ENCODE measurements around the gene VPS4A.

GRCh38 chr16:69350536-69351133, 39.5 kb downstream of the VPS4A start:
- TF ChIP-seq POLR2AphosphoS5 (IDR thresholded peaks at IDR 0.05; ENCODE audit: borderline replicate concordance, low read depth, low read length) (no peak), EZH2 (IDR thresholded peaks at IDR 0.05) (no peak)

Measured in SK-N-MC (cell line).